Glutamatergic neuron (in vitro differentiated cells): ENCODE measurements around the gene KRT8. TPM values are rescaled to one million over a fixed set of nuclear protein-coding genes. Genes with fewer than 3 reads are reported as not detected.
"Not testable (repeated sequence)": the region's sequence is repeated elsewhere in the genome, so short reads cannot be mapped to it uniquely, and the experiment has no call there.

Experiments used
- DNase-seq: peaks from one replicate; pipeline ENCODE4 v3.0.0; 2022
- H3K27ac Mint-ChIP-seq: one replicate; pipeline ENCODE4 v1.8.0; 2020; ENCODE audit warnings: mild to moderate bottlenecking, mixed read lengths, inconsistent platforms; ENCODE audit not compliant: unreplicated experiment
- H3K27me3 Mint-ChIP-seq: one replicate; pipeline ENCODE4 v1.8.0; 2020; ENCODE audit warnings: mild to moderate bottlenecking, moderate library complexity, mixed read lengths, inconsistent platforms; ENCODE audit not compliant: unreplicated experiment
- H3K36me3 Mint-ChIP-seq: one replicate; pipeline ENCODE4 v1.8.0; 2020; ENCODE audit warnings: mild to moderate bottlenecking, mixed read lengths, inconsistent platforms; ENCODE audit not compliant: unreplicated experiment
- H3K4me1 Mint-ChIP-seq: one replicate; pipeline ENCODE4 v1.8.0; 2020; ENCODE audit warnings: mild to moderate bottlenecking, low read depth, mixed read lengths, inconsistent platforms; ENCODE audit not compliant: unreplicated experiment
- H3K4me3 Mint-ChIP-seq: one replicate; pipeline ENCODE4 v1.8.0; 2020; ENCODE audit warnings: mild to moderate bottlenecking, mixed read lengths, inconsistent platforms; ENCODE audit not compliant: unreplicated experiment
- H3K9me3 Mint-ChIP-seq: one replicate; pipeline ENCODE4 v1.8.0; 2020; ENCODE audit warnings: mild to moderate bottlenecking, moderate library complexity, mixed read lengths, inconsistent platforms; ENCODE audit not compliant: unreplicated experiment
- CTCF ChIP-seq: fragments of 200-600 bp; sonication (generic); IDR thresholded peaks from one replicate; pipeline ENCODE4 v1.5.0; 2021; ENCODE audit not compliant: partially characterized antibody, unreplicated experiment
- total RNA-seq: library from RNA; stranded (reverse); fragmentation: NEBNext Ultra II Directional; extraction: Animal tissue kit (Norgen Biotek cat#: 25700); gene quantifications from one replicate; pipeline ENCODE4 v1.2.1, GENCODE V29; 2021; ENCODE audit not compliant: unreplicated experiment

Gene KRT8
- total RNA-seq, 1 donor from 2014 or later, result 14.0 TPM

- Mint-ChIP-seq H3K36me3 (no peaks in the 10 kb centered on the region), H3K27ac (no peak overlapping the region), H3K27me3 (peaks cover 7% of the 10 kb centered on the region), H3K4me1 (no peaks in the 10 kb centered on the region), H3K9me3 (peaks cover 1% of the 10 kb centered on the region), H3K4me3 (no peak overlapping the region)
- DNase-seq, result no peak
- no peak for TF ChIP-seq CTCF
These were observed 47.4 kb downstream of the KRT8 start for GRCh38 chr12:52857500-52857899.

- DNase-seq, result no peak
- H3K36me3 Mint-ChIP-seq, result no peaks in the 10 kb centered on the region
- TF ChIP-seq CTCF, result no peak
- peaks cover 7% of the 10 kb centered on the region for H3K27me3 Mint-ChIP-seq
- H3K4me1 Mint-ChIP-seq, result no peaks in the 10 kb centered on the region
- no peak overlapping the region for H3K4me3 Mint-ChIP-seq
- no peak overlapping the region for H3K27ac Mint-ChIP-seq
- H3K9me3 Mint-ChIP-seq, result peaks cover 1% of the 10 kb centered on the region
These were observed 48.1 kb downstream of the KRT8 start for GRCh38 chr12:52856787-52857186.

- not testable (repeated sequence) for H3K4me1 Mint-ChIP-seq, DNase-seq, H3K9me3 Mint-ChIP-seq, H3K36me3 Mint-ChIP-seq, H3K27ac Mint-ChIP-seq, H3K4me3 Mint-ChIP-seq, H3K27me3 Mint-ChIP-seq
These were observed 48.8 kb downstream of the KRT8 start for GRCh38 chr12:52856077-52856476.

GRCh38 chr12:52851787-52852186 is 53.1 kb downstream of the KRT8 start:
- H3K9me3 Mint-ChIP-seq, result peaks cover 1% of the 10 kb centered on the region
- TF ChIP-seq CTCF, result no peak
- H3K27me3 Mint-ChIP-seq, result peaks cover 5% of the 10 kb centered on the region
- no peaks in the 10 kb centered on the region for H3K4me1 Mint-ChIP-seq
- DNase-seq, result no peak
- H3K36me3 Mint-ChIP-seq, result no peaks in the 10 kb centered on the region
- no peak overlapping the region for H3K4me3 Mint-ChIP-seq
- H3K27ac Mint-ChIP-seq, result no peak overlapping the region

- H3K27me3 Mint-ChIP-seq, result peaks cover 3% of the 10 kb centered on the region
- H3K4me3 Mint-ChIP-seq, result no peak overlapping the region
- H3K4me1 Mint-ChIP-seq, result no peaks in the 10 kb centered on the region
- H3K36me3 Mint-ChIP-seq, result no peaks in the 10 kb centered on the region
- no peak for DNase-seq
- peaks cover 3% of the 10 kb centered on the region for H3K9me3 Mint-ChIP-seq
- no peak for TF ChIP-seq CTCF
- no peak overlapping the region for H3K27ac Mint-ChIP-seq
These were observed 54.2 kb downstream of the KRT8 start for GRCh38 chr12:52850681-52851080.

GRCh38 chr12:52849511-52849910 is 55.4 kb downstream of the KRT8 start:
- Mint-ChIP-seq H3K27ac (no peak overlapping the region), H3K27me3 (peaks cover 3% of the 10 kb centered on the region), H3K4me1 (no peaks in the 10 kb centered on the region), H3K9me3 (peaks cover 5% of the 10 kb centered on the region), H3K36me3 (no peaks in the 10 kb centered on the region), H3K4me3 (no peak overlapping the region)
- no peak for TF ChIP-seq CTCF
- no peak for DNase-seq
